RWPE1 (cell line): Measurements from ENCODE around the gene MILR1.
"Not testable (repeated sequence)": the region's sequence is repeated elsewhere in the genome, so short reads cannot be mapped to it uniquely, and the experiment has no call there.

Experiments
- CTCF ChIA-PET: fragments of 350-600 bp; sonication (Branson Sonifier 250); formaldehyde crosslinking; extraction: SDS; loops from one replicate; lab custom pipeline; 2021; lab: Yijun Ruan, JAX
- POLR2A ChIA-PET: fragments of 400-600 bp; formaldehyde crosslinking; extraction: SDS; loops from one replicate; lab custom pipeline; 2020; ENCODE audit warnings: antibody characterized with exemption; ENCODE audit not compliant: low non-redundant PET; lab: Yijun Ruan, JAX
- DNase-seq: peaks from one replicate; pipeline ENCODE4 v3.0.0; 2012; ENCODE audit warnings: low spot score
- H3K27ac ChIP-seq: fragments of 450-650 bp; 2 replicates; pipeline ENCODE4 v1.5.1; 2017
- CTCF ChIP-seq: fragments of 450-650 bp; conservative IDR thresholded peaks from 2 replicates; pipeline ENCODE4 v1.5.1; 2017; ENCODE audit warnings: low read depth, mild to moderate bottlenecking

MILR1 gene

GRCh38 chr17:64466019-64466735, 17.3 kb downstream of the MILR1 start:
- ChIA-PET POLR2A (no interaction called here), CTCF (no interaction called here)
- H3K27ac ChIP-seq, result no peak overlapping the region
- TF ChIP-seq CTCF, result no peak
- no peak for DNase-seq

- not testable (repeated sequence) for H3K27ac ChIP-seq, DNase-seq
- CTCF ChIA-PET, result interaction anchor here (0.6 kb wide), 1 partner anchor 153 kb away, joined by 4 read pairs; no protein-coding TSS in a partner anchor
- POLR2A ChIA-PET, result interaction anchor here (0.6 kb wide), 1 partner anchor 66 kb away, joined by 3 read pairs; no protein-coding TSS in a partner anchor
Observed at GRCh38 chr17:64466834-64467233, 17.9 kb downstream of the MILR1 start.

- ChIA-PET CTCF (interaction anchor here (0.5 to 0.7 kb wide), 2 partner anchors 26 to 559 kb away, joined by 3 read pairs; partner anchors contain the start of gene POLG2), POLR2A (no interaction called here)
- no peak for TF ChIP-seq CTCF
- DNase-seq, result no peak
- H3K27ac ChIP-seq, result no peak overlapping the region
Observed at GRCh38 chr17:64470625-64471024, 21.7 kb downstream of the MILR1 start.

- TF ChIP-seq CTCF, result no peak
- ChIA-PET CTCF (interaction anchor here (0.9 kb wide), 1 partner anchor 51 kb away, joined by 3 read pairs; no protein-coding TSS in a partner anchor), POLR2A (no interaction called here)
- H3K27ac ChIP-seq, result no peak overlapping the region
- no peak for DNase-seq
Observed at GRCh38 chr17:64471440-64471839, 22.5 kb downstream of the MILR1 start.

GRCh38 chr17:64472564-64472963, 23.6 kb downstream of the MILR1 start:
- POLR2A ChIA-PET, result no interaction called here
- no peak for TF ChIP-seq CTCF
- DNase-seq, result no peak
- no peak overlapping the region for H3K27ac ChIP-seq
- CTCF ChIA-PET, result no interaction called here

- ChIA-PET CTCF (interaction anchor here (0.6 kb wide), 1 partner anchor 58 kb away, joined by 3 read pairs; no protein-coding TSS in a partner anchor), POLR2A (no interaction called here)
- no peak for TF ChIP-seq CTCF
- DNase-seq, result no peak
- no peak overlapping the region for H3K27ac ChIP-seq
Observed at GRCh38 chr17:64477849-64478248, 28.9 kb downstream of the MILR1 start.

GRCh38 chr17:64480951-64481350, 32.0 kb downstream of the MILR1 start:
- H3K27ac ChIP-seq, result no peak overlapping the region
- ChIA-PET CTCF (no interaction called here), POLR2A (no interaction called here)
- TF ChIP-seq CTCF, result no peak
- no peak for DNase-seq
